Gastrocnemius medialis (tissue), 4 donors: Measurements from ENCODE around the gene JPH2.

Experiments
- POLR2A ChIP-seq, 2 donors: fragments of 450-650 bp; IDR thresholded peaks; one replicate each; pipeline ENCODE4 v1.6.1; 2017; ENCODE audit warnings: antibody characterized with exemption in 2 of 2, mild to moderate bottlenecking in 2 of 2, moderate library complexity in 2 of 2
- TF ChIP-seq, protein P1 (sequence below), 5 experiments: fragments of 450-650 bp in 3 of 5; fragments of 200-600 bp in 2 of 5; sonication (generic) in 2 of 5; IDR thresholded peaks in 4 of 5; conservative IDR thresholded peaks in 1 of 5; 1 replicate in 4 of 5; 2 replicates in 1 of 5; pipeline ENCODE4 v1.5.1; 2016 to 2019; ENCODE audit warnings: antibody characterized with exemption in 5 of 5, mild to moderate bottlenecking in 3 of 5, moderate library complexity in 3 of 5

DNA sequence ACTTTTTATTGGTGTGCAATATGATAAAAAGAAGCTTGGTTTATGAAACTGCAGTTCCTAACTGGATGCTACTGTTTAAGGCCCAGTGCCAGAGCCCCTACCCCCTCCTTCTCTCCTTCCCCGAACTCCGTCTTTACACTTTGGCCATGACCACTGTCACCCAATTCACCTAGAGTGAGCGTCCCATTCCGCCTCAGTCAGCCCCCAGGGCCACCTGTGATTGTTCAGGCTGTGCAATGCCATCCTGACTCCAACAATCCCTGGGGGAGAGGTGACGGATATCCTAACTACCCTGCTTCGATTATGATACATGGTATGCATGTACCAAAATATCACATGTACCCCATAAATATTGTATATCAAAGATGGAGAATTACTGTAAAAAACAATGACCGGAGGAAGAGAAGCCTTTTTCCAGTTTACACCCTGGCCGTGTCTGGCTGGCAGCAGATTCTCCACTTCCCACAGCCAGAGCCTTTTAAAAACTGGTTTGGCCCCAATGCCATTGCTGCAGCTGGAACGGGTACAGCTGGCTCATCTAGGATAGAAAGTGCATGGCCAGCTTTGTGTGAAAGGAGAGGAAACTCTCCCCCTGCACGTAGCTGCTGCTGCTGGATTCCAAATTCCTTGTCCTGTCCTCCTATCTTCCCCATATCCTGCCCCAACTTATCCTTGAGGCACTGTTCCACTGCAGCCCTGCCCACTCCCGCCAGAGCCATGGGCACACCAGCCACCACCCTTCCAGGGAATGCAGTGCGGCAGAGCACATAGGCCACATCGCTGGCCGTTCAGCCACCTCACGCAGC, 99.7 kb downstream of the JPH2 start:
- TF ChIP-seq, protein P1, sequence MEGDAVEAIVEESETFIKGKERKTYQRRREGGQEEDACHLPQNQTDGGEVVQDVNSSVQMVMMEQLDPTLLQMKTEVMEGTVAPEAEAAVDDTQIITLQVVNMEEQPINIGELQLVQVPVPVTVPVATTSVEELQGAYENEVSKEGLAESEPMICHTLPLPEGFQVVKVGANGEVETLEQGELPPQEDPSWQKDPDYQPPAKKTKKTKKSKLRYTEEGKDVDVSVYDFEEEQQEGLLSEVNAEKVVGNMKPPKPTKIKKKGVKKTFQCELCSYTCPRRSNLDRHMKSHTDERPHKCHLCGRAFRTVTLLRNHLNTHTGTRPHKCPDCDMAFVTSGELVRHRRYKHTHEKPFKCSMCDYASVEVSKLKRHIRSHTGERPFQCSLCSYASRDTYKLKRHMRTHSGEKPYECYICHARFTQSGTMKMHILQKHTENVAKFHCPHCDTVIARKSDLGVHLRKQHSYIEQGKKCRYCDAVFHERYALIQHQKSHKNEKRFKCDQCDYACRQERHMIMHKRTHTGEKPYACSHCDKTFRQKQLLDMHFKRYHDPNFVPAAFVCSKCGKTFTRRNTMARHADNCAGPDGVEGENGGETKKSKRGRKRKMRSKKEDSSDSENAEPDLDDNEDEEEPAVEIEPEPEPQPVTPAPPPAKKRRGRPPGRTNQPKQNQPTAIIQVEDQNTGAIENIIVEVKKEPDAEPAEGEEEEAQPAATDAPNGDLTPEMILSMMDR (IDR thresholded peaks at IDR 0.05 in 4 of 5, conservative IDR thresholded peaks at IDR 0.05 in 1 of 5), result no peak
- no peak for TF ChIP-seq POLR2A (IDR thresholded peaks at IDR 0.05)
